Gastroesophageal sphincter (tissue), 4 donors: ENCODE results near the gene GPATCH4. TPM values are rescaled to one million over a fixed set of nuclear protein-coding genes. Genes with fewer than 3 reads are reported as not detected.

ENCODE experiments used
- ATAC-seq: fragments of 150-250 bp; one replicate; pipeline ENCODE4 v1.9.1; 2016; ENCODE audit warnings: mild to moderate bottlenecking, moderate library complexity
- H3K27ac ChIP-seq, 4 donors: fragments of 200-600 bp; sonication (generic) in 3 of 4; 1 replicate in 3 of 4; 2 replicates in 1 of 4; pipeline ENCODE4 v1.5.1; 2016 to 2019
- H3K27me3 ChIP-seq: fragments of 200-600 bp; sonication (generic); one replicate; pipeline ENCODE4 v1.5.1; 2019
- H3K36me3 ChIP-seq, 2 donors: fragments of 200-600 bp; sonication (generic); one replicate each; pipeline ENCODE4 v1.5.1; 2019; ENCODE audit warnings: control low read depth in 1 of 2
- H3K4me1 ChIP-seq, 3 donors: fragments of 200-600 bp; sonication (generic); 1 replicate in 2 of 3; 2 replicates in 1 of 3; pipeline ENCODE4 v1.5.1; 2016 to 2019; ENCODE audit warnings: control low read depth in 2 of 3
- H3K4me3 ChIP-seq, 2 donors: fragments of 200-600 bp; sonication (generic); one replicate each; pipeline ENCODE4 v1.5.1; 2019; ENCODE audit warnings: mild to moderate bottlenecking in 1 of 2, moderate library complexity in 1 of 2
- H3K9me3 ChIP-seq, 3 donors: fragments of 200-600 bp; sonication (generic); one replicate each; pipeline ENCODE4 v1.5.1; 2017 to 2019; ENCODE audit warnings: control low read depth in 2 of 3
- CTCF ChIP-seq, 4 experiments: fragments of 200-600 bp in 2 of 4; fragments of 450-650 bp in 2 of 4; sonication (generic) in 1 of 4; IDR thresholded peaks; one replicate each; pipeline ENCODE4 v1.5.1; 2017 to 2019; ENCODE audit warnings: antibody characterized with exemption in 4 of 4, mild to moderate bottlenecking in 2 of 4, moderate library complexity in 2 of 4
- EP300 ChIP-seq: sonication (generic); formaldehyde crosslinking; IDR thresholded peaks from one replicate; pipeline ENCODE4 v1.6.1; 2017; ENCODE audit warnings: antibody characterized with exemption, mild to moderate bottlenecking
- POLR2A ChIP-seq, 2 donors: fragments of 450-650 bp; IDR thresholded peaks; one replicate each; pipeline ENCODE4 v1.6.1; 2017; ENCODE audit warnings: antibody characterized with exemption in 2 of 2, mild to moderate bottlenecking in 2 of 2, moderate library complexity in 1 of 2
- POLR2AphosphoS5 ChIP-seq: sonication (generic); formaldehyde crosslinking; IDR thresholded peaks from one replicate; pipeline ENCODE4 v1.6.1; 2017; ENCODE audit warnings: antibody characterized with exemption
- WGBS, 2 donors: methylation state at CpG; one replicate each; pipeline ENCODE4 v1.1.5; 2018; ENCODE audit warnings: low coverage in 1 of 2; 5-methylcytosine and 5-hydroxymethylcytosine counted together
- total RNA-seq, 4 donors: library from RNA; depleted of rRNA; stranded (reverse); fragments of >200 nt; gene quantifications; one replicate each; pipeline ENCODE4 v1.1.0, GENCODE V29; 2016

GPATCH4 gene
- total RNA-seq, 4 donors from 2014 or later, result 18.4 to 37.2 (median 24.0) TPM

GRCh38 chr1:156579472-156579871 lies 21.8 kb downstream of the GPATCH4 start, which contains the start of gene TTC24:
Gene TTC24 (plus strand): TSS chr1:156579723. CDS start chr1:156581365, 1,642 bp downstream.
- WGBS, 2 donors, result 40 to 53% methylated on average over 1 to 3 of the region's 5 CpGs
- Histone ChIP-seq H3K27ac (no peak within 1 kb of the TSS), H3K4me1 (peaks cover 0 to 11% (median 0%) of the 10 kb centered on the region in 3 donors), H3K4me3 (no peak within 1 kb of the TSS), H3K9me3 (no peaks in the 10 kb centered on the region), H3K36me3 (no peaks in the 10 kb centered on the region), H3K27me3 (no peaks in the 10 kb centered on the region)
- TF ChIP-seq EP300 (no peak), CTCF (IDR thresholded peaks at IDR 0.05) (no peak), POLR2A (IDR thresholded peaks at IDR 0.05) (no peak), POLR2AphosphoS5 (no peak)
- ATAC-seq, result no peak

GRCh38 chr1:156578055-156578454 lies 23.2 kb downstream of the GPATCH4 start:
- H3K36me3 ChIP-seq, result no peaks in the 10 kb centered on the region
- ATAC-seq, result no peak
- H3K4me3 ChIP-seq, result no peak overlapping the region
- 47% methylated on average over 3 of the region's 7 CpGs; no CpG with 5 or more reads in 1 of the 2 donors for WGBS, 2 donors
- H3K27me3 ChIP-seq, result no peaks in the 10 kb centered on the region
- H3K4me1 ChIP-seq, result no peaks in the 10 kb centered on the region
- H3K27ac ChIP-seq, result no peak overlapping the region
- no peaks in the 10 kb centered on the region for H3K9me3 ChIP-seq
- TF ChIP-seq POLR2A (IDR thresholded peaks at IDR 0.05), result no peak
- no peak for TF ChIP-seq CTCF (IDR thresholded peaks at IDR 0.05)
- no peak for TF ChIP-seq EP300
- TF ChIP-seq POLR2AphosphoS5, result no peak

- Histone ChIP-seq H3K36me3 (no peaks in the 10 kb centered on the region), H3K4me3 (no peak overlapping the region), H3K27me3 (no peaks in the 10 kb centered on the region), H3K27ac (no peak overlapping the region), H3K4me1 (peaks cover 0 to 4% (median 0%) of the 10 kb centered on the region in 3 donors), H3K9me3 (no peaks in the 10 kb centered on the region)
- TF ChIP-seq EP300, result no peak
- no peak for TF ChIP-seq CTCF (IDR thresholded peaks at IDR 0.05)
- TF ChIP-seq POLR2AphosphoS5, result no peak
- TF ChIP-seq POLR2A (IDR thresholded peaks at IDR 0.05), result no peak
- no peak for ATAC-seq
- WGBS, 2 donors, result 74 to 100% methylated on average over 1 to 3 of the region's 3 CpGs
Measured at GRCh38 chr1:156577550-156577949, 23.7 kb downstream of the GPATCH4 start.

- Histone ChIP-seq H3K36me3 (no peaks in the 10 kb centered on the region), H3K4me1 (peaks cover 0 to 20% (median 6%) of the 10 kb centered on the region in 3 donors), H3K27ac (no peak overlapping the region), H3K4me3 (no peak overlapping the region), H3K27me3 (peaks cover 12% of the 10 kb centered on the region), H3K9me3 (no peaks in the 10 kb centered on the region)
- TF ChIP-seq EP300 (no peak), CTCF (IDR thresholded peaks at IDR 0.05) (no peak), POLR2A (IDR thresholded peaks at IDR 0.05) (no peak), POLR2AphosphoS5 (no peak)
- ATAC-seq, result no peak
- 17% methylated on average over 1 of the region's 2 CpGs; no CpG with 5 or more reads in 1 of the 2 donors for WGBS, 2 donors
Measured at GRCh38 chr1:156574039-156574633, 27.1 kb downstream of the GPATCH4 start.

GRCh38 chr1:156572663-156573018 lies 28.6 kb downstream of the GPATCH4 start:
- Histone ChIP-seq H3K36me3 (no peaks in the 10 kb centered on the region), H3K27me3 (peaks cover 12% of the 10 kb centered on the region), H3K4me3 (peak overlapping the region in 1 of 2 donors; percentile 44), H3K9me3 (no peaks in the 10 kb centered on the region), H3K27ac (no peak overlapping the region), H3K4me1 (peaks cover 0 to 20% (median 6%) of the 10 kb centered on the region in 3 donors)
- 16 to 29% methylated on average over 3 to 5 of the region's 10 CpGs for WGBS, 2 donors
- TF ChIP-seq EP300 (no peak), POLR2A (IDR thresholded peaks at IDR 0.05) (no peak), CTCF (IDR thresholded peaks at IDR 0.05) (no peak), POLR2AphosphoS5 (no peak)
- ATAC-seq, result no peak
